ENCODE results near the gene FARSA.
A peak's percentile ranks its signal among the peaks of the same experiment; 100 is the strongest.

FARSA gene

DNA sequence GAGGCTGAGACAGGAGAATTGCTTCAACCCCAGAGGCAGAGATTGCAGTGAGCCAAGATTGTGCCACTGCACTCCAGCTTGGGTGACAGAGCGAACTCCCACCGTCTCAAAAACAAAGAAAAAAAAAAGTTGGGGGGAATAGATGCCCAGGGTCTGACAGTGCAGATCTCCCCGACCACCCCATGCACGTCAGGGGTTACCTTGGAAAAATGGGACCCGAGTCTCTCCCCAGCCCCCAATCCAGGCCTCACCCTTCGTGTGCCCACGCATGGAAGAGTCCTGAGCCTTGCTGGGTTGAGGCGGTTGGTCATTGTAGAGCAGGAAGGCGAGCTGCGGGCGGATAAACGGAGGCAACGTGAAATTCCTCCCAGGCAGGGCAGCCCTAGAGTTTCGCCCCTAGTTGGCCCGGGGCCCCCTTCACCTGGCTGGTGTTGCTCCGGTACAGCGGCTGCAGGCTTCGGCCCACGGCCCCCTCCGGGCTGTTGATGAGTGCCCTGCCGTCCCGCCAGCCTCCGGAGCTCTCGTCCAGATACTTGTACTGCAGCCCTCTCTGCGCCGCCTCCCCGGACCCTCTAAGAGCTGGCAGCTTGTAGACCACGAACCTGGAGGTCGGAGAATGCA, 52.9 kb downstream of the FARSA start:
- peak; percentile 46 for DNase-seq (ENCODE audit: low read depth)

DNA sequence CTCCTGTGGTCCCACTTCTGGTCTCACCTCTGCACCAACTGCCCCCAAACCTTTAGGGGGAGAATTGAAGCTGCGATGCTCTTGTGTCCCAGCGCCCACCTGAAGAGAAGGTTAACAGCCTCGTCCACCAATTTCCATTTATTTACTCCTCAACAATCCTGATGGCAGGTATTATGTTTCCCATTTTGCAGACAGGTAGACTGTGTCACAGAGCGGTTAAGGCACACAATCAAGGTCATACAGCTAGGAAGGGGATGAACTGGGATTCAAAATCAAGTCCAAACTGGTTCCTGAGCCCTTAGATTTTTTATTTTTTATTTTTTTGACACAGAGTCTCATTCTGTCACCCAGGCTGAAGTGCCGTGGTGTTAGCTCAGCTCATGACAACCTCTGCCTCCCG, 58.4 kb downstream of the FARSA start:
- DNase-seq (ENCODE audit: low read depth), result no peak
- H3K4me3 ChIP-seq (ENCODE audit: low read depth, low read length), result no peak overlapping the region
- TF ChIP-seq, protein P1, sequence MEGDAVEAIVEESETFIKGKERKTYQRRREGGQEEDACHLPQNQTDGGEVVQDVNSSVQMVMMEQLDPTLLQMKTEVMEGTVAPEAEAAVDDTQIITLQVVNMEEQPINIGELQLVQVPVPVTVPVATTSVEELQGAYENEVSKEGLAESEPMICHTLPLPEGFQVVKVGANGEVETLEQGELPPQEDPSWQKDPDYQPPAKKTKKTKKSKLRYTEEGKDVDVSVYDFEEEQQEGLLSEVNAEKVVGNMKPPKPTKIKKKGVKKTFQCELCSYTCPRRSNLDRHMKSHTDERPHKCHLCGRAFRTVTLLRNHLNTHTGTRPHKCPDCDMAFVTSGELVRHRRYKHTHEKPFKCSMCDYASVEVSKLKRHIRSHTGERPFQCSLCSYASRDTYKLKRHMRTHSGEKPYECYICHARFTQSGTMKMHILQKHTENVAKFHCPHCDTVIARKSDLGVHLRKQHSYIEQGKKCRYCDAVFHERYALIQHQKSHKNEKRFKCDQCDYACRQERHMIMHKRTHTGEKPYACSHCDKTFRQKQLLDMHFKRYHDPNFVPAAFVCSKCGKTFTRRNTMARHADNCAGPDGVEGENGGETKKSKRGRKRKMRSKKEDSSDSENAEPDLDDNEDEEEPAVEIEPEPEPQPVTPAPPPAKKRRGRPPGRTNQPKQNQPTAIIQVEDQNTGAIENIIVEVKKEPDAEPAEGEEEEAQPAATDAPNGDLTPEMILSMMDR (IDR thresholded peaks at IDR 0.05; ENCODE audit: insufficient read depth, low read depth, low read length, missing control alignments), result no peak

More for the DNA sequence above, 52.9 kb downstream of the FARSA start:
- peak overlapping the region; percentile 82 for H3K4me3 ChIP-seq (ENCODE audit: low read depth, low read length)
- TF ChIP-seq, protein P1 (IDR thresholded peaks at IDR 0.05; ENCODE audit: insufficient read depth, low read depth, low read length, missing control alignments), result no peak

DNA sequence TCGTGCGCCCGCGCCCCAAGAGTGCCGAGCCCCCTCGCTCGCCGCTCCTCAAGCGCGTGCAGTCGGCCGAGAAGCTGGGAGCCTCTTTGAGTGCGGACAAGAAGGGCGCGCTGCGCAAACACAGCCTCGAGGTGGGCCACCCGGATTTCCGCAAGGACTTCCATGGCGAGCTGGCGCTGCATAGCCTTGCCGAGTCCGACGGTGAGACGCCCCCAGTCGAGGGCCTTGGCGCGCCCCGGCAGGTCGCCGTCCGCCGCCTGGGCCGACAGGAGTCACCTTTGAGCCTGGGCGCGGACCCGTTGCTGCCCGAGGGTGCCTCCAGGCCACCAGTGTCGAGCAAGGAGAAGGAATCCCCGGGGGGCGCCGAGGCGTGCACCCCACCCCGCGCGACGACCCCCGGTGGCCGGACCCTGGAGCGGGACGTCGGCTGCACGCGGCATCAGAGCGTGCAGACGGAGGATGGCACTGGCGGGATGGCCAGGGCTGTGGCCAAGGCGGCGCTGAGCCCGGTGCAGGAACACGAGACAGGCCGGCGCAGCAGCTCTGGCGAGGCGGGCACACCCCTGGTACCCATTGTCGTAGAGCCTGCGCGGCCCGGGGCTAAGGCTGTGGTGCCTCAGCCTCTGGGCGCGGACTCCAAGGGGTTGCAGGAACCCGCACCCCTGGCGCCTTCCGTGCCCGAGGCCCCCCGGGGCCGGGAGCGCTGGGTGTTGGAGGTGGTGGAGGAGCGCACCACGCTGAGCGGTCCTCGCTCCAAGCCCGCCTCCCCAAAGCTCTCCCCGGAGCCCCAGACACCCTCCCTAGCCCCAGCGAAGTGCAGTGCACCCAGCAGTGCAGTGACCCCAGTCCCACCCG, 59.4 kb downstream of the FARSA start:
- H3K4me3 ChIP-seq (ENCODE audit: low read depth, low read length), result no peak overlapping the region
- TF ChIP-seq, protein P1 (IDR thresholded peaks at IDR 0.05; ENCODE audit: insufficient read depth, low read depth, low read length, missing control alignments), result no peak
- no peak for DNase-seq (ENCODE audit: low read depth)

DNA sequence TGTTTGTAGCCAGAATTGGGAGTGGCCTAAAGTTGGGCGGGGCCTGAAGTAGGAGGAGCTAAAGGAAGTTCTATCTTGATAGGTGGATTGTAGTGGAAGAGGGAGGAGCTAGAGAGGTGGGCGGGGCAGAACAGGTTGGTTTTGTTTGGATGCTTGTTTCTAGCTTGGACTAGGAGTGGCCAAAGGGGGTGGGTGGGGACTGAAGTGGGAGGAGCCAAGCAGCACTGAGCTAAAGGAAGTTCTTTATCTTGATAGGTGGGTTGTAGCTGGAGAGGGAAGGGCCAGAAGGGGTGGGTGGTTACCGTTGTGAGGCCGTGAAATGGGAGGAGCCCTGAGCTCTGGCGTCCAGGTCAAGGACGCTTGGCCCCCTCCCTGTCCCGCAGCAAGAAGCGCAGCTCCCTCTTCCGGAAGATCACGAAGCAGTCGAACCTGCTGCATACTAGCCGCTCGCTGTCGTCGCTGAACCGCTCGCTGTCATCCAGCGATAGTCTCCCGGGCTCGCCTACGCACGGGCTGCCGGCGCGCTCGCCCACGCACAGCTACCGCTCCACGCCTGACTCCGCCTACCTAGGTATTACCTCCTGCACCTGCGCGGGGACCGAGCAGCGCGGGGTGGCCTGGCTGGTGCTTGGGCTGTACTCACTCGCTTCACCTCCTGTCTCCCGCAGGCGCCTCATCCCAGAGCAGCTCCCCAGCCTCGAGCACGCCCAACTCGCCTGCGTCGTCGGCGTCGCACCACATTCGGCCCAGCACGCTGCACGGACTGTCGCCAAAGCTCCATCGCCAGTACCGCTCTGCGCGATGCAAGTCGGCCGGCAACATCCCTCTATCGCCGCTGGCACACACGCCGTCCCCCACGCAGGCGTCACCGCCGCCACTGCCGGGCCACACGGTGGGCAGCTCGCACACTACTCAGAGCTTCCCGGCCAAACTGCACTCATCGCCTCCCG, 60.3 kb downstream of the FARSA start:
- TF ChIP-seq, protein P1 (IDR thresholded peaks at IDR 0.05; ENCODE audit: insufficient read depth, low read depth, low read length, missing control alignments), result no peak
- DNase-seq (ENCODE audit: low read depth), result peak; percentile 58
- H3K4me3 ChIP-seq (ENCODE audit: low read depth, low read length), result no peak overlapping the region

All from GM12865 (cell line).